Measurements from ENCODE around the gene CFAP77.

GRCh38 chr9:132600326-132600984, 190.4 kb downstream of the CFAP77 start:
- TF ChIP-seq CTCF (IDR thresholded peaks at IDR 0.05): no peak
- no peak for TF ChIP-seq EP300 (IDR thresholded peaks at IDR 0.05; ENCODE audit: low read depth)
- TF ChIP-seq POLR2AphosphoS5 (IDR thresholded peaks at IDR 0.05): no peak

All from transverse colon (tissue), 4 donors.